ENCODE results near the gene VIPR2. TPM values are rescaled to one million over a fixed set of nuclear protein-coding genes. Genes with fewer than 3 reads are reported as not detected.

Gene VIPR2
- total RNA-seq, 1 donor from 2014 or later, result not detected

DNA sequence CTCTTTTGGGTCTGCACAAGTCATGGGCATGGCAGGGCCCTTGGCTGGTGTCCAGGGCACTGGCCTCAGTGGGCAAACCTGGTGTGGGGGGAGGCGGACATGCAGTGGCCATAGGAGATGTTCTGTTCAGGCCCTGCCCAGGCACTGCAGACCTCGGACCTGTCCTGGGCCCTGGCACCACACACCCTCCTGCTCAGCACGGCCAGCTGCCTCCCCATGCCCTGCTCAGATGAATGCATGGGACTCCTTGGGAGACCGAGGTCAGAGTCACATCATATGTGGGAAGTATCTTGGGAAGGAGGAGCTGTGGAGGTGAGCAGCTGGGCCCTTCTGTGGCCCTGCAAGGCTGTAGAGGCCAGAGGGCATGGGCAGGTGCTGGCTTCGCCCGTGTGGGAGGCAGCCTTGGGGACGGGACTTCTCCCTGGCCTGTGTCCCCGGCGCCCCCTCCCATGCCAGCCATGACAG is 130.8 kb downstream of the VIPR2 start:
- no peak for DNase-seq (ENCODE audit: low read depth)
- no peak for FAIRE-seq
- H3K36me3 ChIP-seq (ENCODE audit: control insufficient read depth, insufficient read depth, low read length), result no peaks in the 10 kb centered on the region
- TF ChIP-seq, protein P1, sequence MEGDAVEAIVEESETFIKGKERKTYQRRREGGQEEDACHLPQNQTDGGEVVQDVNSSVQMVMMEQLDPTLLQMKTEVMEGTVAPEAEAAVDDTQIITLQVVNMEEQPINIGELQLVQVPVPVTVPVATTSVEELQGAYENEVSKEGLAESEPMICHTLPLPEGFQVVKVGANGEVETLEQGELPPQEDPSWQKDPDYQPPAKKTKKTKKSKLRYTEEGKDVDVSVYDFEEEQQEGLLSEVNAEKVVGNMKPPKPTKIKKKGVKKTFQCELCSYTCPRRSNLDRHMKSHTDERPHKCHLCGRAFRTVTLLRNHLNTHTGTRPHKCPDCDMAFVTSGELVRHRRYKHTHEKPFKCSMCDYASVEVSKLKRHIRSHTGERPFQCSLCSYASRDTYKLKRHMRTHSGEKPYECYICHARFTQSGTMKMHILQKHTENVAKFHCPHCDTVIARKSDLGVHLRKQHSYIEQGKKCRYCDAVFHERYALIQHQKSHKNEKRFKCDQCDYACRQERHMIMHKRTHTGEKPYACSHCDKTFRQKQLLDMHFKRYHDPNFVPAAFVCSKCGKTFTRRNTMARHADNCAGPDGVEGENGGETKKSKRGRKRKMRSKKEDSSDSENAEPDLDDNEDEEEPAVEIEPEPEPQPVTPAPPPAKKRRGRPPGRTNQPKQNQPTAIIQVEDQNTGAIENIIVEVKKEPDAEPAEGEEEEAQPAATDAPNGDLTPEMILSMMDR (IDR thresholded peaks at IDR 0.05; ENCODE audit: insufficient read depth, low read length, severe bottlenecking), result no peak
- no peaks in the 10 kb centered on the region for H3K27me3 ChIP-seq (ENCODE audit: control insufficient read depth, insufficient read depth, low read length)
- no peak overlapping the region for H3K4me3 ChIP-seq (ENCODE audit: low read depth, low read length)

DNA sequence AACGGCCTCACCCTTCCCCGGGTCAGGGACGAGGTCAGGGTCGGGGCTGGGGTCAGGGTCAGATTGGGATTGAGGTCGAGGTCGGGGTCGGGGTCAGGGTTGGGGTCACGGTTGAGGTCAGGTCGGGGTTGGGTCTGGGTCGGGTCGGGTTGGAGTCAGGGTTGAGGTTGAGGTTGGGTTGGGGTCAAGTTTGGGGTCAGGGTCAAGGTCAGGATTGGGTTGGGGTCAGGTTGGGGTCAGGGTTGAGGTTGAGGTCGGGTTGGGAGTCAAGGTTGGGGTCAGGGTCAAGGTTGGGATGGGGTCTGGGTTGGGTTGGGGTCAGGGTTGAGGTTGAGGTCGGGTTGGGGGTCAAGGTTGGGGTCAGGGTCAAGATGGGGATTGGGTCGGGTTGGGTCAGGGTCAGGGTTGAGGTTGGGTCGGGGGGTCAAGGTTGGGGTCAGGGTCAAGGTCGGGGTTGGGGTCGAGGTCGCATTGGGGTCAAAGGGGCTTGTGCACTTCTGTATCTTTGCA is 131.4 kb downstream of the VIPR2 start:
- Histone ChIP-seq H3K27me3 (ENCODE audit: control insufficient read depth, insufficient read depth, low read length) (no peaks in the 10 kb centered on the region), H3K36me3 (ENCODE audit: control insufficient read depth, insufficient read depth, low read length) (no peaks in the 10 kb centered on the region), H3K4me3 (ENCODE audit: low read depth, low read length) (no peak overlapping the region)
- FAIRE-seq (no peak), DNase-seq (ENCODE audit: low read depth) (no peak)
- TF ChIP-seq, protein P1 (IDR thresholded peaks at IDR 0.05; ENCODE audit: insufficient read depth, low read length, severe bottlenecking), result no peak

DNA sequence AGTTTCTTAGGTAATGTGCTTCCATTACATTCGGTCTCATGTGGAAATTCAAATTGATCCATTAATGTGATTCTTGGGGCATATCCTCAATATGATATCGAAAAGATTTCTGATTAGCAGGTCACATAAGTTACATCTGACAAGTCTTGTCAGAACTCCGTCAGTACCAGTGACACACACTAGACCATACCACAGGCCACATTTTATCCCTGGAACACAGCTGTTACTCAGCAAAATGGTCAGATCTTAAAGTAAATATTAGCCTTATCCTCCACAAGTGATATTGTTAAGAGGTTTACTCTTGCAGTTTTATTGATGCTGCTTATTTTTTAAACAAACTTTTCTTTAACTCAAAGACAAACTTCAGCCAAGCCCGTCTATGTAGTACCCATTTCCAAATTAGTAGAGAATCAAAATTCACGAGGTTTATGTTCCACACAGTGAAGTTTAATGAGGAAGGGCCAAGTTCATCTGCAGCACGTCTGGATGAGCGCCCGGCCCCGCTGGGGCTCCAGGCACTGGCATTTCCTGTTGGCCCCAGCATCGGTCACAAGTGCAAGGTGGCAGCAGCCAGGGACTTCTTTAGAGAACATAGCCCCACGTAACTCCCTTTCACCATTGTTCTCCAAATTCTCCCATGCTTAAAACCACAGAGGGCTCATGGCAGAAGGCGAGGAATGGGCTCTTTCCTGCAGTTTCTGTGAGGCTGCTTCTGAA is 132.2 kb downstream of the VIPR2 start:
- FAIRE-seq (no peak), DNase-seq (ENCODE audit: low read depth) (no peak)
- H3K36me3 ChIP-seq (ENCODE audit: control insufficient read depth, insufficient read depth, low read length), result no peaks in the 10 kb centered on the region

DNA sequence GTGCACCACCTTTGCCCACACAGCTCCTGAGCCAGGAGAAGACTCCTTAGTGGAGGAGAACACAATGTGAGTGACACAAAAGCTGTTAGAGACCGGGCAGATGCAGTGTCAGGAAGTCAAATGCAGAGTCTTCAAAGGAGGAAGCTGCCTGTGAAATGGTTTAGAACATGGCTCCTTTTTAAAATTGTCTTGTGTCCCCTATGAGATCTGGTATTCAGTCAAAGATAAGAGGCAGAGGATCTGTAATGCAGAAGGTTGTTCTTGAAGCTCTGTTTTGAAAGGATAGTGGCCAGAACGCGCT is 133.0 kb downstream of the VIPR2 start:
- DNase-seq (ENCODE audit: low read depth) (no peak), FAIRE-seq (no peak)
- H3K36me3 ChIP-seq (ENCODE audit: control insufficient read depth, insufficient read depth, low read length), result no peaks in the 10 kb centered on the region
- TF ChIP-seq, protein P1 (IDR thresholded peaks at IDR 0.05; ENCODE audit: insufficient read depth, low read length, severe bottlenecking), result no peak
- no peaks in the 10 kb centered on the region for H3K27me3 ChIP-seq (ENCODE audit: control insufficient read depth, insufficient read depth, low read length)
- no peak overlapping the region for H3K4me3 ChIP-seq (ENCODE audit: low read depth, low read length)

More for the DNA sequence above, 132.2 kb downstream of the VIPR2 start:
- Histone ChIP-seq H3K4me3 (ENCODE audit: low read depth, low read length) (no peak overlapping the region), H3K27me3 (ENCODE audit: control insufficient read depth, insufficient read depth, low read length) (no peaks in the 10 kb centered on the region)
- TF ChIP-seq, protein P1 (IDR thresholded peaks at IDR 0.05; ENCODE audit: insufficient read depth, low read length, severe bottlenecking), result no peak

DNA sequence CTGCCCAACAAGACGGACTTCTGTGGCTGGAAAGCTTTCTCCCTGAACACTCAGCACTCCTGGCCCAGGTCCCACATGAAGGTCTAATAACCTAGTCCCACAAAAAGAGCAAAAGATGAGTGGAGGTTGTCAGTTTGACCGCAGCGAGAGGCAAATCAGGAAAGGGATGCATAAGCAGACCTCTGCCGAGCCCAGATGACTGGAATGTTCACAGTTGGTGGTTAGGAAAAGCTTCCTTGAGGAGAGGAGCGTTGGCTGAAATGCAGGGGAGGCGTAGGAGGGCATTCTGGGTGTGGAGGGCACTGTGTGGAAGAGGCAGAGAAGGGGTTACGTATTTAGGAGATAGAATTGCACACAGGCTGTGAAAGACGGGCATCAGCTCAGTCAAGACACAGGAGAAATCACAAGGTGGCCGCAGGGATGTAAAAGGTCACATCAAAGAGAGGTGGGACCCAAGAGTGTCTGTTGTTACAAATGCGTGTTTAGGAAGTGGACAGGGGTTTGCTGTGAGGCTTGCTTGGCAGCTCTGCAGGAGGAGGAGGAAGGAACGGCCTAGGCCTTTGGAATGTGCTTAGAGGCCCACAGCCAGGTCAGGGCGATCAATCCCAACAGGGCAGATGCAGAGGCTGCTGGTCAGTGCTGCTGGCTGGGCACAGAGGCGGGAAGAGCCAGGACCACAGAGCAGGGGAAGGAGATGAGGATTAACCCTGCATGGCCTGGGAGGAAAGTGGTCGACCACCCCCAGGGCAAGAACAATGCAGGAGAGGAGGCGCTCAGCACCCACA is 133.5 kb downstream of the VIPR2 start:
- TF ChIP-seq, protein P1 (IDR thresholded peaks at IDR 0.05; ENCODE audit: insufficient read depth, low read length, severe bottlenecking), result no peak
- H3K36me3 ChIP-seq (ENCODE audit: control insufficient read depth, insufficient read depth, low read length), result no peaks in the 10 kb centered on the region
- H3K27me3 ChIP-seq (ENCODE audit: control insufficient read depth, insufficient read depth, low read length), result no peaks in the 10 kb centered on the region
- no peak overlapping the region for H3K4me3 ChIP-seq (ENCODE audit: low read depth, low read length)
- DNase-seq (ENCODE audit: low read depth) (no peak), FAIRE-seq (no peak)

Data from bronchial epithelial cell (primary cell).